ENCODE data around the gene ZNF536.

GRCh38 chr19:30453743-30454142, 81.6 kb downstream of the ZNF536 start:
- TF ChIP-seq POLR2A (IDR thresholded peaks at IDR 0.05) (no peak), CTCF (IDR thresholded peaks at IDR 0.05) (no peak)
